ENCODE results near the gene WDR76. TPM values are rescaled to one million over a fixed set of nuclear protein-coding genes. Genes with fewer than 3 reads are reported as not detected.

Gene WDR76
- total and polyA plus RNA-seq, 7 donors = 1.2 to 11.6 (median 8.9) TPM

- H3K4me3 ChIP-seq = no peak overlapping the region
- no peaks in the 10 kb centered on the region for H3K9me3 ChIP-seq
- no peaks in the 10 kb centered on the region for H3K27me3 ChIP-seq
- intact Hi-C loops (cut with DNase I) = no loop called here
- H3K36me3 ChIP-seq = peaks cover 0 to 3% (median 0%) of the 10 kb centered on the region in 4 donors
- TF ChIP-seq EP300 (IDR thresholded peaks at IDR 0.05) (no peak), POLR2AphosphoS5 (IDR thresholded peaks at IDR 0.05) (no peak), POLR2A (IDR thresholded peaks at IDR 0.05) (no peak), CTCF (IDR thresholded peaks at IDR 0.05) (no peak)
- H3K27ac ChIP-seq = no peak overlapping the region
- H3K4me1 ChIP-seq = no peaks in the 10 kb centered on the region
- 96 to 97% methylated on average over 3 of the region's 3 CpGs for WGBS, 2 donors
- no peak for DNase-seq
Observed at GRCh38 chr15:43883571-43883970, 56.8 kb downstream of the WDR76 start.

GRCh38 chr15:43886558-43886957 is 59.8 kb downstream of the WDR76 start:
- Histone ChIP-seq H3K27me3 (no peaks in the 10 kb centered on the region), H3K27ac (no peak overlapping the region), H3K4me1 (no peaks in the 10 kb centered on the region), H3K4me3 (no peak overlapping the region), H3K36me3 (no peaks in the 10 kb centered on the region), H3K9me3 (no peaks in the 10 kb centered on the region)
- intact Hi-C loops (cut with DNase I) = no loop called here
- WGBS, 2 donors = 87 to 91% methylated on average over 4 of the region's 4 CpGs
- TF ChIP-seq CTCF (IDR thresholded peaks at IDR 0.05) (no peak), POLR2AphosphoS5 (IDR thresholded peaks at IDR 0.05) (no peak), EP300 (IDR thresholded peaks at IDR 0.05) (no peak), POLR2A (IDR thresholded peaks at IDR 0.05) (no peak)
- DNase-seq = no peak

GRCh38 chr15:43887901-43888300 is 61.1 kb downstream of the WDR76 start:
- Histone ChIP-seq H3K9me3 (no peaks in the 10 kb centered on the region), H3K4me1 (no peaks in the 10 kb centered on the region), H3K36me3 (no peaks in the 10 kb centered on the region), H3K4me3 (no peak overlapping the region), H3K27ac (no peak overlapping the region), H3K27me3 (no peaks in the 10 kb centered on the region)
- intact Hi-C loops (cut with DNase I) = no loop called here
- 91 to 94% methylated on average over 5 of the region's 5 CpGs for WGBS, 2 donors
- no peak for DNase-seq
- TF ChIP-seq POLR2A (IDR thresholded peaks at IDR 0.05) (no peak), POLR2AphosphoS5 (IDR thresholded peaks at IDR 0.05) (no peak), EP300 (IDR thresholded peaks at IDR 0.05) (no peak), CTCF (IDR thresholded peaks at IDR 0.05) (no peak)

DNA sequence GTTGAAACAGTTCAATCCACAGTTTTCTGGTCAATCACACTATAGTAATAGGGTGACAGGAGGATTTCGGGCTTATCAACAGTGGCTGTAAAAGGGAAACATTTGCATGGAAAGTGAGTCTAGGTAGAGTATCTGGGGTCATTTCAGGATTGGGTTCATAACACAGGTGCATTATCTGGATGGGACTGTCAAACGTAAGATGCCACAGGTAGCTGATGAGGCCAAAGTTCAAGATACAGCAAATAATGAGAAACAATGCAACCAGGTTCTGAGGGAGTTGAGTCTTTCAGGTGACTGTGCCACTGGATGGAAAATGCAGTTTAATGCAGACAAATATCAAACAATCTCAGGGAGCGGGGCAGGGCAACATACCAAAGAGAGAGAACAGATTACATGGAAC is 62.2 kb downstream of the WDR76 start:
- TF ChIP-seq EP300 (IDR thresholded peaks at IDR 0.05) = no peak
- no peak for TF ChIP-seq POLR2A (IDR thresholded peaks at IDR 0.05)
- intact Hi-C loops (cut with DNase I) = no loop called here
- no peak overlapping the region for H3K27ac ChIP-seq
- peaks cover 0 to 11% (median 7%) of the 10 kb centered on the region in 4 donors for H3K4me1 ChIP-seq
- no peak for DNase-seq
- 29 to 77% methylated on average over 3 of the region's 3 CpGs for WGBS, 2 donors
- H3K36me3 ChIP-seq = no peaks in the 10 kb centered on the region
- H3K4me3 ChIP-seq = no peak overlapping the region
- no peaks in the 10 kb centered on the region for H3K27me3 ChIP-seq
- no peaks in the 10 kb centered on the region for H3K9me3 ChIP-seq

DNA sequence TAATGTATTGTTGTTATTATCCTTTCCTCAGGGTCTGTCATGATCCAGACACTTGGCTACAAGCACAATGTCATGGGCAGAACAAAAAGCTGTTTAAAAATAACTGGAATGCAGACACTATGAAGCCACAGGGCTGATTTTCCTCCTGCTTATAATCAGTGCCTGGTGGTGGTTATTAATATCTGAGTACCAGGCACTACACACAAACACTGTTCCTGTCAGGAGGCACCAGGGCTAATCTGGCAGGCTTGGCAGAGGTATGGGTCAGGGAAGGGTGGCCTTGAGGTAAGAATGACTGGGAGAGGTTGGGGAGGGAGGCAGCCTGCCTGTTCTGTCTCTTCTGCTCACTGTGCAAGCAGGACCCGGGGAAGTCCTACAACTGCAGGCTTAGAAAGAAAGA is 67.2 kb downstream of the WDR76 start:
- H3K4me3 ChIP-seq = no peak overlapping the region
- no peaks in the 10 kb centered on the region for H3K27me3 ChIP-seq
- peaks cover 0 to 15% (median 12%) of the 10 kb centered on the region in 4 donors for H3K4me1 ChIP-seq
- no peaks in the 10 kb centered on the region for H3K36me3 ChIP-seq
- H3K27ac ChIP-seq = peak overlapping the region in 2 of 4 donors; percentile 18 to 42
- intact Hi-C loops (cut with DNase I) = no loop called here
- WGBS, 2 donors = 81 to 89% methylated on average over 1 of the region's 1 CpG
- no peaks in the 10 kb centered on the region for H3K9me3 ChIP-seq
- TF ChIP-seq POLR2AphosphoS5 (IDR thresholded peaks at IDR 0.05) (no peak), CTCF (IDR thresholded peaks at IDR 0.05) (no peak), POLR2A (IDR thresholded peaks at IDR 0.05) (no peak), EP300 (IDR thresholded peaks at IDR 0.05) (no peak)
- DNase-seq = no peak

Data from sigmoid colon (tissue), 7 donors.